ENCODE measurements around the gene BMP2K.

The BMP2K gene

DNA sequence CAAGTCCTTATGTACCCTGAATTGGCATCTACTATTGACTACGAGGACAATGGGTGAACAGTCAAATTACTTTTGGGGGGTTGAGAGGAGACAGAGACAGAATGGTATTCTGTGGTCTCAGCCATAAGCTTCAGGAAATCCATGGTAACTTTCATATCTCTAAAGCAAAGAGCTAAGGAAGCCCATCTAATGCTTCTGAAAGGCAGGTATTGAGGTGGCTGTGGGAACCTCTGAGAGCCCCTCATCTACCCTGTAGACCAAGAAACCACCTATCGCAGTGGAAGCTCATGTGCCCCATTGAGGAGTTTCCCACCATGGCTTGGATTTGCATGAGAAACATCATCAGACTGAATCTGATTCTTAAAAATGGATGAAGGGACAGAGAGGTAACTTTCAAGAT lies 23.1 kb upstream of the BMP2K start:
- H3K36me3 ChIP-seq (ENCODE audit: control insufficient read depth in 4 of 4, insufficient read depth in 4 of 4, low read length in 3 of 4) = no peaks in the 10 kb centered on the region
- no peak overlapping the region for H3K4me3 ChIP-seq (ENCODE audit: control insufficient read depth in 1 of 7, extremely low read depth in 1 of 7, insufficient read depth in 4 of 7, low read depth in 2 of 7, low read length in 6 of 7)
- no peak for DNase-seq
- ChIA-PET CTCF (interaction anchor here (1.0 kb wide), 1 partner anchor 18 kb away, joined by 3 read pairs; no protein-coding TSS in a partner anchor), POLR2A (interaction anchor here (0.5 to 0.7 kb wide), 2 partner anchors 21 to 283 kb away, joined by 3 to 4 read pairs; no protein-coding TSS in a partner anchor)
- H3K4me1 ChIP-seq (ENCODE audit: control extremely low read depth in 1 of 4, control insufficient read depth in 4 of 4, insufficient read depth in 4 of 4, low read length in 3 of 4) = peaks cover 3 to 15% (median 14%) of the 10 kb centered on the region in 4 experiments
- H3K9me3 ChIP-seq (ENCODE audit: control extremely low read depth in 1 of 5, control insufficient read depth in 4 of 5, insufficient read depth in 2 of 5, low read depth in 1 of 5, low read length in 4 of 5) = peaks cover 0 to 1% (median 0%) of the 10 kb centered on the region in 5 experiments
- H3K27me3 ChIP-seq (replicated peaks in 2 of 5; ENCODE audit: control insufficient read depth in 4 of 5, insufficient read depth in 5 of 5, low read length in 4 of 5) = no peaks in the 10 kb centered on the region
- WGBS (ENCODE audit: insufficient coverage) = 88% methylated on average over 1 of the region's 2 CpGs
- no peak overlapping the region for H3K27ac ChIP-seq (ENCODE audit: insufficient read depth in 1 of 2, low read depth in 1 of 2, low read length in 2 of 2, poor library complexity in 1 of 2, severe bottlenecking in 2 of 2)

DNA sequence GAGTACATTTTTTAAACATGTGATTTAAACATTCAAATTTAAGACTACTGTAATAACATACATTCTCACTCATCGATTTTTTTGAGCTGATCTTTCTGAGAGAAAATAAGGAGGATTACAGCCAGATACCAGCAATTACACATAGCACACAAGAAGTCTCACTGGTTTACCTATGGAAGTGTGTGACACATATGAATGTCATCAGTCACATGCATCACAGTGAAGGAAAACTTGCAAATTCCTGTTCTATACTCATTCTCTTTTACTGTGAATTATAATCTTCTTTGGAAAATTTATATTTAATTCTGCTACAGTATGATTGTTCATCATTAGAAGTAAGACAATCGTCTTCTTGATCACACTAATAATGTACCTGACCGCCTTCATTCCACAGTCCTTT lies 21.3 kb upstream of the BMP2K start:
- no peaks in the 10 kb centered on the region for H3K27me3 ChIP-seq (replicated peaks in 2 of 5; ENCODE audit: control insufficient read depth in 4 of 5, insufficient read depth in 5 of 5, low read length in 4 of 5)
- H3K36me3 ChIP-seq (ENCODE audit: control insufficient read depth in 4 of 4, insufficient read depth in 4 of 4, low read length in 3 of 4) = no peaks in the 10 kb centered on the region
- no CpG with 5 or more reads among the region's 3 CpGs for WGBS (ENCODE audit: insufficient coverage)
- no peak overlapping the region for H3K27ac ChIP-seq (ENCODE audit: insufficient read depth in 1 of 2, low read depth in 1 of 2, low read length in 2 of 2, poor library complexity in 1 of 2, severe bottlenecking in 2 of 2)
- peaks cover 3 to 9% (median 8%) of the 10 kb centered on the region in 4 experiments for H3K4me1 ChIP-seq (ENCODE audit: control extremely low read depth in 1 of 4, control insufficient read depth in 4 of 4, insufficient read depth in 4 of 4, low read length in 3 of 4)
- CTCF ChIA-PET = no interaction called here
- POLR2A ChIA-PET = no interaction called here
- peaks cover 0 to 1% (median 0%) of the 10 kb centered on the region in 5 experiments for H3K9me3 ChIP-seq (ENCODE audit: control extremely low read depth in 1 of 5, control insufficient read depth in 4 of 5, insufficient read depth in 2 of 5, low read depth in 1 of 5, low read length in 4 of 5)
- H3K4me3 ChIP-seq (ENCODE audit: control insufficient read depth in 1 of 7, extremely low read depth in 1 of 7, insufficient read depth in 4 of 7, low read depth in 2 of 7, low read length in 6 of 7) = no peak overlapping the region
- no peak for DNase-seq

DNA sequence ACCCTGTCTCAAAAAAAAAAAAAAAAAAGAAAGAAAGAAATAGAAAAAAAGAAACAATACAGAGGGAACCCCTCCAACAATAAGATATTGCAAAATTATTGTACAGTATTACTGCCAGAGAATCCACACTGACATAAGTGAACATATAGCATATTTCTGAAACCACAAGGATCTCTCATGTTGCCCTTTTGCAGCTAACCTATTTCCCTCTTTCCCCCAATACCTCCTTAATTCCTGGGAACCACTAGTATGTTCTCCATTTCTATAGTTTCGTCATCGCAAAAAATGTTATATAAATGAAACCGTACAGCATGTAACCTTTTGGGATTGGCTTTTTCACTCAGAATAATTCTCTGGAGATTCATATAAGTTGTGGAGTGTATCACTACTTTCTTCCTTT lies 20.0 kb upstream of the BMP2K start:
- Histone ChIP-seq H3K36me3 (ENCODE audit: control insufficient read depth in 4 of 4, insufficient read depth in 4 of 4, low read length in 3 of 4) (no peaks in the 10 kb centered on the region), H3K9me3 (ENCODE audit: control extremely low read depth in 1 of 5, control insufficient read depth in 4 of 5, insufficient read depth in 2 of 5, low read depth in 1 of 5, low read length in 4 of 5) (peaks cover 0 to 1% (median 0%) of the 10 kb centered on the region in 5 experiments), H3K4me1 (ENCODE audit: control extremely low read depth in 1 of 4, control insufficient read depth in 4 of 4, insufficient read depth in 4 of 4, low read length in 3 of 4) (no peaks in the 10 kb centered on the region), H3K27me3 (replicated peaks in 2 of 5; ENCODE audit: control insufficient read depth in 4 of 5, insufficient read depth in 5 of 5, low read length in 4 of 5) (no peaks in the 10 kb centered on the region), H3K27ac (ENCODE audit: insufficient read depth in 1 of 2, low read depth in 1 of 2, low read length in 2 of 2, poor library complexity in 1 of 2, severe bottlenecking in 2 of 2) (no peak overlapping the region), H3K4me3 (ENCODE audit: control insufficient read depth in 1 of 7, extremely low read depth in 1 of 7, insufficient read depth in 4 of 7, low read depth in 2 of 7, low read length in 6 of 7) (no peak overlapping the region)
- ChIA-PET CTCF (interaction anchor here (1.9 kb wide), 1 partner anchor 10 kb away, joined by 4 read pairs; no protein-coding TSS in a partner anchor), POLR2A (interaction anchor here (1.3 kb wide), 1 partner anchor 11 kb away, joined by 3 read pairs; no protein-coding TSS in a partner anchor)
- DNase-seq = no peak
- WGBS (ENCODE audit: insufficient coverage) = no CpG with 5 or more reads among the region's 3 CpGs

DNA sequence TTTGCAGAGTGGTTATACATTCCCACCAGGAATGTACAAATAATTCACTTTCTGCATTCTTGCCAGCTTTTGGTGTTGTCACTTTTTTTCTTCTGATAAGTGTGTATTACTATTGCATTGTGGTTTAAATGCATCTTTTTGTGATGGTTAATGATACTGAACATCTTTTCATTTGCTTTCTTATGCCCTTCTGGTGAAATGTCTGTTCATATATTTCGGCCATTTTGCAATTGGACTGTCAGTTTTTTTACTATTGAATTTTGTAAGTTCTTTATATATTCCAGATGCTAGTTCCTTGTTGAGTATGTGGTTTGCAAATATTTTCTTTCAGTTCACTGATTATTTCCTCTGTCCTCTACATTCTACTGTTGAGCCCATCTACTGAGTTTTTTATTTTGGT lies 19.4 kb upstream of the BMP2K start:
- H3K4me3 ChIP-seq (ENCODE audit: control insufficient read depth in 1 of 7, extremely low read depth in 1 of 7, insufficient read depth in 4 of 7, low read depth in 2 of 7, low read length in 6 of 7) = no peak overlapping the region
- no peak for DNase-seq
- ChIA-PET CTCF (interaction anchor here (1.9 kb wide), 1 partner anchor 9 kb away, joined by 4 read pairs; no protein-coding TSS in a partner anchor), POLR2A (interaction anchor here (1.3 kb wide), 1 partner anchor 11 kb away, joined by 3 read pairs; no protein-coding TSS in a partner anchor)
- no peaks in the 10 kb centered on the region for H3K4me1 ChIP-seq (ENCODE audit: control extremely low read depth in 1 of 4, control insufficient read depth in 4 of 4, insufficient read depth in 4 of 4, low read length in 3 of 4)
- H3K36me3 ChIP-seq (ENCODE audit: control insufficient read depth in 4 of 4, insufficient read depth in 4 of 4, low read length in 3 of 4) = no peaks in the 10 kb centered on the region
- H3K27me3 ChIP-seq (replicated peaks in 2 of 5; ENCODE audit: control insufficient read depth in 4 of 5, insufficient read depth in 5 of 5, low read length in 4 of 5) = no peaks in the 10 kb centered on the region
- no peak overlapping the region for H3K27ac ChIP-seq (ENCODE audit: insufficient read depth in 1 of 2, low read depth in 1 of 2, low read length in 2 of 2, poor library complexity in 1 of 2, severe bottlenecking in 2 of 2)
- peaks cover 0 to 1% (median 0%) of the 10 kb centered on the region in 5 experiments for H3K9me3 ChIP-seq (ENCODE audit: control extremely low read depth in 1 of 5, control insufficient read depth in 4 of 5, insufficient read depth in 2 of 5, low read depth in 1 of 5, low read length in 4 of 5)
- no CpG with 5 or more reads among the region's 1 CpG for WGBS (ENCODE audit: insufficient coverage)

DNA sequence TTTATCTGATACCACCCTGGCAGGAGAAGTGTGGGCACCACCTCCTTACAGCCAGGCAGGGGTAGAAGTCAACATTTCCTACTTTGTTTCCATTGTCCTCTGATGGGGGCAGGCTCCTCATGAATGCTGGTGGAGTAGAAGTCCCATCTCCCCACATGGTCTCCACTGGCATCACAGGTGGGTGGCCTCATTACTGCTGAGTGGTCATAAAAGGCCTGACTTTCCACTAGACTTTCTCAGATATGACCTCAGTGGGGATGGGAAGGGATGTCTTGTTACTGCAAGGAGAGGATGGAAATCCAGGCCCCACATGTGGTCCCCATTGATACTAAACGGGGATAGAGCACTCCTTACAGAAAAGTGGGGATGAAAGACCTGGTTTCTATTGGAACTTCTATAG lies 18.6 kb upstream of the BMP2K start:
- ChIA-PET POLR2A (no interaction called here), CTCF (no interaction called here)
- Histone ChIP-seq H3K4me3 (ENCODE audit: control insufficient read depth in 1 of 7, extremely low read depth in 1 of 7, insufficient read depth in 4 of 7, low read depth in 2 of 7, low read length in 6 of 7) (no peak overlapping the region), H3K27me3 (replicated peaks in 2 of 5; ENCODE audit: control insufficient read depth in 4 of 5, insufficient read depth in 5 of 5, low read length in 4 of 5) (no peaks in the 10 kb centered on the region), H3K27ac (ENCODE audit: insufficient read depth in 1 of 2, low read depth in 1 of 2, low read length in 2 of 2, poor library complexity in 1 of 2, severe bottlenecking in 2 of 2) (no peak overlapping the region), H3K4me1 (ENCODE audit: control extremely low read depth in 1 of 4, control insufficient read depth in 4 of 4, insufficient read depth in 4 of 4, low read length in 3 of 4) (no peaks in the 10 kb centered on the region), H3K36me3 (ENCODE audit: control insufficient read depth in 4 of 4, insufficient read depth in 4 of 4, low read length in 3 of 4) (no peaks in the 10 kb centered on the region), H3K9me3 (ENCODE audit: control extremely low read depth in 1 of 5, control insufficient read depth in 4 of 5, insufficient read depth in 2 of 5, low read depth in 1 of 5, low read length in 4 of 5) (peaks cover 0 to 1% (median 0%) of the 10 kb centered on the region in 5 experiments)
- WGBS (ENCODE audit: insufficient coverage) = 80% methylated on average over 1 of the region's 1 CpG
- DNase-seq = no peak

DNA sequence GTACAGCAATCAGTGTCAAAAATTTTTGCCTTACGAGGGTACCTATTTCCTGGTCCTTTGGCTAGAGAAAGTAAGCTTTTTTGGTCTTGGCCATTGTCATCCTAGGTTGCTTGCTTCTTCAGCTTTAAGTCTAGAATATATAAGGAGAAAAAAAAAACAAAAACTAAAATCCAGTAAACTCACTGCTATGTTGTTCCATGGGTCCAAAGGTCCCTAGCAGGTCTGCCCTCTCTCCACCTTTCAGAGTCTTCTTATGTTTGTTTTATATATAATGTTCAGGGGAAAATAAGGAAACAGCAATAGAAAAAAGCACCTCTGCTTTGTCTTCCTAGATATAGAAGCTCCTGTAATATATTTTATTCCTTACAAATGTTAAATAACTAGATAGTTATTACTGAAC lies 18.1 kb upstream of the BMP2K start:
- ChIA-PET CTCF (interaction anchor here (0.7 kb wide), 1 partner anchor 10 kb away, joined by 3 read pairs; no protein-coding TSS in a partner anchor), POLR2A (no interaction called here)
- peaks cover 0 to 1% (median 0%) of the 10 kb centered on the region in 5 experiments for H3K9me3 ChIP-seq (ENCODE audit: control extremely low read depth in 1 of 5, control insufficient read depth in 4 of 5, insufficient read depth in 2 of 5, low read depth in 1 of 5, low read length in 4 of 5)
- no peaks in the 10 kb centered on the region for H3K27me3 ChIP-seq (replicated peaks in 2 of 5; ENCODE audit: control insufficient read depth in 4 of 5, insufficient read depth in 5 of 5, low read length in 4 of 5)
- DNase-seq = no peak
- H3K27ac ChIP-seq (ENCODE audit: insufficient read depth in 1 of 2, low read depth in 1 of 2, low read length in 2 of 2, poor library complexity in 1 of 2, severe bottlenecking in 2 of 2) = no peak overlapping the region
- 100% methylated on average over 1 of the region's 1 CpG for WGBS (ENCODE audit: insufficient coverage)
- no peak overlapping the region for H3K4me3 ChIP-seq (ENCODE audit: control insufficient read depth in 1 of 7, extremely low read depth in 1 of 7, insufficient read depth in 4 of 7, low read depth in 2 of 7, low read length in 6 of 7)
- H3K4me1 ChIP-seq (ENCODE audit: control extremely low read depth in 1 of 4, control insufficient read depth in 4 of 4, insufficient read depth in 4 of 4, low read length in 3 of 4) = no peaks in the 10 kb centered on the region
- no peaks in the 10 kb centered on the region for H3K36me3 ChIP-seq (ENCODE audit: control insufficient read depth in 4 of 4, insufficient read depth in 4 of 4, low read length in 3 of 4)

DNA sequence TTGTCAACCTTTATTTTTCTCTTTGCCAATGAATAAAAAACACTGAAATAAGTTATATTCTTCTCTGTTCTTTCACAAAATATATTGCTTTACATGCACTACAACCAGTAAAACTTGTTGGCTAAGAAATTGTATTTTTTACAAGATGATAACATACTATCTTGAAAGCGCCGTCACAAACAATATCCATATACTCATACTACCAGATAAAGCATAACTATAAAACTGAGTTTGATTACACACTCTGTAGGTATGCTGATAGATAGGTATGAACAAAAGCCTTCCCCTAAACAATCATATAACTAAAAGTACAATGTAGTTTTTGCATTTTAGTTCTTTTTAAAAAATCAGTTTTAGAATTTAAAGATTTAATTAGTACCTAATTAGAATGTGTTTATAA lies 13.6 kb upstream of the BMP2K start:
- no peaks in the 10 kb centered on the region for H3K4me1 ChIP-seq (ENCODE audit: control extremely low read depth in 1 of 4, control insufficient read depth in 4 of 4, insufficient read depth in 4 of 4, low read length in 3 of 4)
- DNase-seq = no peak
- H3K27me3 ChIP-seq (replicated peaks in 2 of 5; ENCODE audit: control insufficient read depth in 4 of 5, insufficient read depth in 5 of 5, low read length in 4 of 5) = no peaks in the 10 kb centered on the region
- no peaks in the 10 kb centered on the region for H3K9me3 ChIP-seq (ENCODE audit: control extremely low read depth in 1 of 5, control insufficient read depth in 4 of 5, insufficient read depth in 2 of 5, low read depth in 1 of 5, low read length in 4 of 5)
- H3K4me3 ChIP-seq (ENCODE audit: control insufficient read depth in 1 of 7, extremely low read depth in 1 of 7, insufficient read depth in 4 of 7, low read depth in 2 of 7, low read length in 6 of 7) = no peak overlapping the region
- H3K27ac ChIP-seq (ENCODE audit: insufficient read depth in 1 of 2, low read depth in 1 of 2, low read length in 2 of 2, poor library complexity in 1 of 2, severe bottlenecking in 2 of 2) = no peak overlapping the region
- H3K36me3 ChIP-seq (ENCODE audit: control insufficient read depth in 4 of 4, insufficient read depth in 4 of 4, low read length in 3 of 4) = no peaks in the 10 kb centered on the region
- POLR2A ChIA-PET = no interaction called here
- CTCF ChIA-PET = no interaction called here
- WGBS (ENCODE audit: insufficient coverage) = no CpG with 5 or more reads among the region's 2 CpGs
